GM10266 (cell line): ENCODE measurements around the gene ANXA6.

Experiments
- DNase-seq: peaks from one replicate; pipeline ENCODE4 v3.0.0; 2012; ENCODE audit errors: extremely low spot score
- TF ChIP-seq, protein P1 (sequence below): IDR thresholded peaks from 2 replicates; pipeline ENCODE4 v1.5.1; 2012; ENCODE audit warnings: mild to moderate bottlenecking, low read depth; ENCODE audit not compliant: control insufficient read depth, insufficient read depth; ENCODE audit errors: missing control alignments

The ANXA6 gene

DNA sequence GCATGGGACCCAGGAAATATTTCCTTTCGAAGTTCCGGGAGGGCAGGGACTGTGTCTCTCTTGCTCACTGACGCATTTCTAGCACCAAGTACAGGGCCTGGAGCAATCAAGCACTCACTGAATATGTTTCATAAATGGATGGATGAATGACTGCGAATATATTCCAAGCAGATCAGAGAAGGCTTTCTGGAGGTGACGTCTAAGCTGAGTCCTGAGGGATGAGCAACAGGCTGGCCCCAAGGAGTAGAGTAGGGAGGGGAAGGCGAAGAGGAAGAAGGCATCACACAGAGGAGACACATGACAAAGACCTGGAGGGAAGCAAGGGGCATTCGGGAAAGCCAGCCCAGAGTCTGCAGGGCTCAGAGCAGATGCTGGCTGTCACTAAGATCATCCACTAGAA, 13.9 kb downstream of the ANXA6 start:
- TF ChIP-seq, protein P1, sequence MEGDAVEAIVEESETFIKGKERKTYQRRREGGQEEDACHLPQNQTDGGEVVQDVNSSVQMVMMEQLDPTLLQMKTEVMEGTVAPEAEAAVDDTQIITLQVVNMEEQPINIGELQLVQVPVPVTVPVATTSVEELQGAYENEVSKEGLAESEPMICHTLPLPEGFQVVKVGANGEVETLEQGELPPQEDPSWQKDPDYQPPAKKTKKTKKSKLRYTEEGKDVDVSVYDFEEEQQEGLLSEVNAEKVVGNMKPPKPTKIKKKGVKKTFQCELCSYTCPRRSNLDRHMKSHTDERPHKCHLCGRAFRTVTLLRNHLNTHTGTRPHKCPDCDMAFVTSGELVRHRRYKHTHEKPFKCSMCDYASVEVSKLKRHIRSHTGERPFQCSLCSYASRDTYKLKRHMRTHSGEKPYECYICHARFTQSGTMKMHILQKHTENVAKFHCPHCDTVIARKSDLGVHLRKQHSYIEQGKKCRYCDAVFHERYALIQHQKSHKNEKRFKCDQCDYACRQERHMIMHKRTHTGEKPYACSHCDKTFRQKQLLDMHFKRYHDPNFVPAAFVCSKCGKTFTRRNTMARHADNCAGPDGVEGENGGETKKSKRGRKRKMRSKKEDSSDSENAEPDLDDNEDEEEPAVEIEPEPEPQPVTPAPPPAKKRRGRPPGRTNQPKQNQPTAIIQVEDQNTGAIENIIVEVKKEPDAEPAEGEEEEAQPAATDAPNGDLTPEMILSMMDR = no peak
- no peak for DNase-seq

DNA sequence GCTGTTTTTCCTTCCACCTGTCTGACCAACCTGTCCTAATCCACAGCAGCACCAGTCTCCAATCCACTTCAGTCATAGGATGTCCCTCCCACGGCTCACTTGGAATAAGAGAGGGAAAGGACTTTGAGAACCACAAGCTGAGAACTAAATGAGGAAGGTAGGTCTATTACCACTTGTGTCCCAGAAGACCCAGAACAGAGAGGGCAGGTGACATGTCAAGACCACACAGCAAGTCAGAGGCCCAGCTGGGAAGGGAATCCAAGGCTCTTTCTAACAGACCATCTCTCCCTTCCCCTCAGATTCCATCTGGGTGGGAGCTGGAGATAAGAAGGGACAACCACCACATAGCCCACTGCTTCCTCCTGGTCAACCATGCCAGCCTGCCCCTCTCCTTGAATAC, 14.6 kb downstream of the ANXA6 start:
- no peak for DNase-seq
- TF ChIP-seq, protein P1 = no peak

DNA sequence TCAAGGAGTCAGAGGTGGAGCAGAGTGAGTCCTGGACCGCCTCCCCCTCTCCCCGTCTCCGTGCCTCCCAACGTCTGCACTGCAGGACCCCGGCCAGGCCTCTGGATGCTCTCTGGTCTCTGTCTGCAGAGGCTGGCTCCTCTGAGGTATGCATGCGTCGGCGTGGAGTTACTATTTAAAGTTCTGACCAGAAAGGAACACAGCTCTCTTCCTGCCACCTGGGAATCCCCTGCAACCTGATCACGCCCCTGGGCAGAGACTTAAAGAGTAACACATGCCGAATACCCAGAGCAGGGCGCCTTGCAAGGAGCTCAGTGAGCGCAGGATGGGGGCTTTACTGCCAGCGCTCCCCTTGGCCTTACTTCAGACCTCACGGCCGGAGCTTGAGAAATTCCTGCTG, 16.0 kb downstream of the ANXA6 start:
- TF ChIP-seq, protein P1 = no peak
- peak; percentile 75 for DNase-seq

DNA sequence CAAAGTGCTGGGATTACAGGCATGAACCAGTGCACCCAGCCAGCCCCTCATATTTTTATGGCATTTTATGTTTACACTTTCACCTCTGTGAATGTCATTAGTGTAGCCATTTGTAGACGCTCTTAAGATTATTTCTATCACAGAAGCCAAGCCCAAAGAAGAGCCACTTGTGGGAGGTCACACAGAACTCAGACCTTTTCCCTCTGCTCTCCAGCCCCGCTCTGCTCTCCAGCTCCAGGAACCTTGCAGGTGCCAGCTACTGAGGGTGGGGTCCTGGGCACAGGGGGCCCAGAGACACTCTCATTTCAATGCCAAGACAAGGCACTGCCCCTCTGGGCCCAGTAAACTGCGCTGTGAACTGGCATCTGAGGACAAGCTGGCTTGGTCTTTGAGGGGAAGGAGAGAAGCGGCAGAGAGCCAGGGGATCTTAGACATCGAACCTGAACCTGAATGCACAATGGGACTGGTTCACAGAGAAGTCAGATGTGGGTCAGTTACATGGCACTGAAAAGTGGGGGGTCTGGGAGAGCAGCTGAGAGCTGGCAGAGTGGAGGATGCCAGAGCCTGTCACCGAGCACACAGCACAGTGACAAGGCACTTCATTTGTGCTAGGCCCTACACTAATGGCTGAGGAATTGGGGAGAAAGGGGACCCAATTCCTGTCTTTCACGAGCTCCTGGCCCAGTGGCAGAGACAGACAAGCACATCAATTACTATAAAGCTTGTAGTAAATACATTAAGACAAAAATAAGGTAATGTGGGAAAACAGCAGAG, 16.7 kb downstream of the ANXA6 start:
- TF ChIP-seq, protein P1 = no peak
- no peak for DNase-seq

DNA sequence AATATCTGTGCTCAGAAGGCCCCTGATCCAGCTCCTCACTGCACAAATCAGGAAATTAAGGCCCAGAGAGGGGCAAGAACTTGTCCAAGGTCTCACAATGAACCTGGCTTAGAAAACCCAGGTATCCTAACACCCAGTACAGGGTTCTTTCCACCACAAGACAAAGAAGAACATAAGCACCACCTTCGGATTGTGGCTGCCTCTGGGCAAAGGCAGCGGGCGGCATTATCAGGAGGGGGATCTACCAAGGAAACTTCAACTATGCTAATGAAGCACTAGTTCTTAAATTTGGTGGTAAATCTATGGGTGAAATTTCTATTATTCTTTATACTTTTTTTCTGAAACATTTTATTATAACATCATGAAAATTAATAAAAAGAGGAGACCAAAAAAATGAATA, 17.9 kb downstream of the ANXA6 start:
- DNase-seq = no peak
- TF ChIP-seq, protein P1 = no peak

DNA sequence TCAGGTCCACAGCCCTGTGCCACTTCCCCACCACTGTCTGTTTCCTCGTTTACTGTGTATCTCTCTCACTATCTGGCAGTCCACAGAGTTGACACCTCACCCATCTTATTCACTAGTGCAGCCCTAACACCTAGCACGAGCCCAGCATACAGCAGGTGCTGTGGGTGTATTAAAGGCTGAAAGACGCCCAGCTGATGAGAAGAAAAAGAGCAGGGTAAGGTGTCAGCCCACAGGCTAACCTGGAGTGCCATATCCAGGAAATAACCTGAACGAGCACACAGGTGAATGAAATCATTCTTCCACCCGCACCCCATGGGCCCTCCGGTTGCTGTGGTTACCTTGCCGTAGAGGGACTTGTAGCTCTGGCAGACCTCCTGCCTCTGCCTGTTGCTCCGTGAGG, 18.6 kb downstream of the ANXA6 start:
- TF ChIP-seq, protein P1 = no peak
- DNase-seq = no peak

DNA sequence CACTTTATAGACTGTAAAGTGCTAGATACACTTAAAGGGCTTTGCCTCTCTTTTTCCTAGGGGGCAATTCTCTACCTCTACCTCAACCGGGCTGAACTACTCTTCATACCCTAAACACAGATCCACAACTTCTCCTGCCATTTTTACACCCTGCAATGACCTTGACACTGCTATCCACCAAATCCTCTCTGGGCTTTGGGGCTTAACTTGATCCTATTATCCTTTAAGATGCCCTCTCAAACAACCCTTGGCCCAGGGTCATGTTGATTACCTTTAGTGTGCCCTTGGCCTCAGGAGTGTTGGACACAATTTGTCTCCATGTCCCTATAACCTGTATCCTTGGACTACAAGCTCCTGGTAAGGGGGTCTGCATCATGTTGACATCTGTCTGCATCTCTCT, 19.5 kb downstream of the ANXA6 start:
- DNase-seq = no peak
- TF ChIP-seq, protein P1 = no peak
